GM12865 (cell line): ENCODE results near the gene NFKBIZ.
A peak's percentile ranks its signal among the peaks of the same experiment; 100 is the strongest.

Experiments used
- DNase-seq: peaks from one replicate; pipeline ENCODE4 v3.0.0; 2010; ENCODE audit warnings: low read depth
- H3K4me3 ChIP-seq: 2 replicates; pipeline ENCODE4 v1.5.1; 2011; ENCODE audit warnings: mild to moderate bottlenecking, low read depth, low read length, control low read depth
- TF ChIP-seq, protein P1 (sequence below): IDR thresholded peaks from 2 replicates; pipeline ENCODE4 v1.5.1; 2011; ENCODE audit warnings: low read length, control low read depth, low read depth, inconsistent platforms; ENCODE audit not compliant: insufficient read depth; ENCODE audit errors: missing control alignments

Gene NFKBIZ

DNA sequence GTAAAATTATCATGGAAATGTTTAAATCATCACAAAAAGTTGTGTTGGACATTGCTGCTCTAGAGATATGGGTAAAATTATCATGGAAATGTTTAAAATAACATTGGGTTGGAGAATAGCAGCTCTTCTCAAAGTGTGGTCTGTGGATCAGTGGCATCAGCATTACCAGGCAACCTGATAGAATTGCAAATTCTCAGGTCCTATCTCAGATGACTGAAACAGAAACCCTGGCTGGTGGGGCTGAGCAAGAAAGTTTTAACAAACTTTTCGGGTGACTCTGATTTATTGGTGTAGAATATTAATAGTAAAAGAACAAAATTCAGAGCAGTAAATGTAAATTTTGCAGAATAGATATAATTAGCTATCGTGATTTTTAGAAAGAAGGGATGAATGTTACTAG is 41.4 kb upstream of the NFKBIZ start:
- peak; percentile 63 for DNase-seq
- TF ChIP-seq, protein P1, sequence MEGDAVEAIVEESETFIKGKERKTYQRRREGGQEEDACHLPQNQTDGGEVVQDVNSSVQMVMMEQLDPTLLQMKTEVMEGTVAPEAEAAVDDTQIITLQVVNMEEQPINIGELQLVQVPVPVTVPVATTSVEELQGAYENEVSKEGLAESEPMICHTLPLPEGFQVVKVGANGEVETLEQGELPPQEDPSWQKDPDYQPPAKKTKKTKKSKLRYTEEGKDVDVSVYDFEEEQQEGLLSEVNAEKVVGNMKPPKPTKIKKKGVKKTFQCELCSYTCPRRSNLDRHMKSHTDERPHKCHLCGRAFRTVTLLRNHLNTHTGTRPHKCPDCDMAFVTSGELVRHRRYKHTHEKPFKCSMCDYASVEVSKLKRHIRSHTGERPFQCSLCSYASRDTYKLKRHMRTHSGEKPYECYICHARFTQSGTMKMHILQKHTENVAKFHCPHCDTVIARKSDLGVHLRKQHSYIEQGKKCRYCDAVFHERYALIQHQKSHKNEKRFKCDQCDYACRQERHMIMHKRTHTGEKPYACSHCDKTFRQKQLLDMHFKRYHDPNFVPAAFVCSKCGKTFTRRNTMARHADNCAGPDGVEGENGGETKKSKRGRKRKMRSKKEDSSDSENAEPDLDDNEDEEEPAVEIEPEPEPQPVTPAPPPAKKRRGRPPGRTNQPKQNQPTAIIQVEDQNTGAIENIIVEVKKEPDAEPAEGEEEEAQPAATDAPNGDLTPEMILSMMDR, result no peak
- H3K4me3 ChIP-seq, result no peak overlapping the region

DNA sequence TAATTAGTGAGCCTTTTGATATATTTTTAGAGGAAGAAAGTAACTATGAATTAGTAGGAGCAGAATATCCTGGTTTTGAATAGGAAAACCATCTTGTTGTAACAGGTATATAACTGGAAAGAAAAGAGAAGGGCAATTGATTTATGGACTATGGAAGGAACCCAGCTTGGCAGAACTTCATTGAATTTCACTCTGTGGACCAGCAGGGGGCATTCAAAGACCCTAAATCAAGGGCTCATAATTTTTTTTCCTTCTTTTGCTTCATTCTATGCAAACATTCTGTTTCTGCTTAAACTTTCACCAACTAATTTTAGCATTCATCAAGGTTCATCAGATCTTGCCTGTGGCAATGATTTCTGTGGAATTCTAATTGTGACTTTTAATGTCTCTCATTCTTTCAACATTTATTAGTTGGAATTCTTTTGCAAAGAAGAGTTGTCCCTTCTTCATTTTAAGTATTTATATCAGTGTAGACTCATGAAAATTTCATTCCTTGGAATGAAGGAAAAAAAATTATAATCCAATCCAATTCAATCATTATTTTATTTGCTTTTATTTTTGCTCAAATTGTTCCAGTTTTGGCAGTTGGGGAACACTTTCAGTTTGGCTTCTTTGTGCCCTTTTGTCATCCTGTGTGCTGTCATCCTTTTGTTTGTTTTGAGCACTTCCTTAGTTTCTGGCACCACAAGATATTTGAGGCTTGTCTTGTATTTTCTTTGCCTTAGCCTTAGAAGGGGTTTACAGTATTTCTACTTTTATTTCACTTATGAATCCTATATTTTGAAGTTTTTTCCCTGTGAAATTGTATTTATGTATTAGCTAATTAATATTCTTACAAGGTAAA is 39.9 kb upstream of the NFKBIZ start:
- peak; percentile 65 for DNase-seq
- TF ChIP-seq, protein P1, result peak; percentile 60
- H3K4me3 ChIP-seq, result no peak overlapping the region

DNA sequence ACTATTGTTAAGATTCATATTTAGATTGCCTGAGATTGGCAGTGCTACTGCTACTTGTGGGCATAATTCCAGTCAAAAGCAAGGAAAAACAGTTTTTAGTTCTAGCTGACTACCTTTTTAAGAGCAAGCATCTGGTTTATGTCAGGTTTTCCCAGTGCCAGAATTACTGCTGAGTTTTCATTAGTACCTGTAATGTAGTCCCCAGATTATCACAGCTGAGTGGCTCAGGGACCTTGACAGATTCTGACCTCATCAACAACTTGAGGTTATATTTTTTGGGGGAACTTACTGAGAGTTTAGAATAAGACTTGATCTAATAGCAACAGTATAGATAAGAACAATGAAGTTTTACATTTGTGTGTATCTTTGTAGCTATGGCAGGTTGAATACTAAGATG is 39.3 kb upstream of the NFKBIZ start:
- TF ChIP-seq, protein P1, result no peak
- no peak overlapping the region for H3K4me3 ChIP-seq
- no peak for DNase-seq

DNA sequence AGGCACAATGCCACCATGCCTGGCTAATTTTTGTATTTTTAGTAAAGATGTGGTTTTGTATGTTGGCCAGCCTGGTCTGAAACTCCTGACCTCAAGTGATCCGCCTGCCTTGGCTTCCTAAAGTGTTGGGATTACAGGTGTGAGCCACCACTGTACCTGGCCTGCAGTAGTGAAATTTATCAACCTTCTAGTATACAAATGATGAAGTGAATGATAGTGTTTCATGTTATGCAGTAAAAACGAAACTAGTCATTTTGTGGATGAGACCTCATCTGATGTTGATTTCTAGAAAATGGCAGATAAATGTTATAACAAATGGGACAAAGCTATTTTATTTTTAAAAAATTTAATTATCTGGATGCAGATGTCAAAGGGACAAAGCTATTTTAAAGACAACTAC is 37.4 kb upstream of the NFKBIZ start:
- DNase-seq, result no peak
- H3K4me3 ChIP-seq, result no peak overlapping the region
- TF ChIP-seq, protein P1, result no peak

DNA sequence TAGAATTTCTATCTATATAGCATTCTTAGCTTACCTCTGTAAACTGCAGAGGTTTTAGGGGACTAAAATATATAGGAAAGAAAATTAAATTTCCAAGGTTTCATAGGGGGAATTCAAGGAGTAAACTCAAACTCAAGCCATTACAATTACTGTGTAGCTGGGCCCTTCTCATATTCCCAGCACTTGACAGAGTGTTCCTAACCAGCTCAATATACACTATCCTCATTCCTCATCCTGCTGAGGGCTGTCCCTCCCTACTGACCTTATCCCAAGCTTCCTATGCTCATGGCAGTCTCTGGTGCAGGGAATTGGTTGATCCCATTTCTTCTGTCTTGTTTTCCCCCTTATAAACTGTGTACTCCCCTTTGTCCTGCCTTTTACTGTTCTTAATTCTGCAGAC is 36.4 kb upstream of the NFKBIZ start:
- no peak for DNase-seq
- TF ChIP-seq, protein P1, result no peak
- H3K4me3 ChIP-seq, result no peak overlapping the region

DNA sequence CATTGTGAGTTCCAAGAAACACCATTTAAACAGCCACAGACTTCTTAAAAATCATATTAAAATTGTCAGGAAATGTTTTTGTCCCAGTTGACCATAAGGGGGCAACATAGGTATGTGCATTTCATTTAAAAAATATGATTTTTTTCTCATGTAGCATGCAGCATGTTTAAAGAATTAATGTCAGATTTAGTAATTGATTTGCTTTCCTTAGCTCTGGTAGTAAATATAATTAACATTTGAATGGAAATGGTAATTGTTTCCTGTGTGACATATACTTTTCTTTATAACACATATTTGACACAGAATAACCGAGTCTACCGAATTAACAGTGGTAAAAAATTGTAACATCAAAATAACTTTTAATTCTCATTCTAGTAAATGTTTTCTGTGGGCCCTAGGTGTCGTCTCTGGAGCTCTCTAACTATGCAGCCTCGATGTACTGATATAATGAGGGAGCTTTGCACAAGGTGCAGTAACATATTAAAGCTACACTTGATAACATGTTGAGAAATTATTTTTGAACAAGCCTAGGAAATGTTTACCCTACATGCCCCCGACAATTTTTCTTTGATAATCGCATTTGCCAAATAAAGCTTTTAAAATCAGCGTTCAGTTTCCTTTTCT is 35.4 kb upstream of the NFKBIZ start:
- no peak overlapping the region for H3K4me3 ChIP-seq
- peak; percentile 43 for DNase-seq
- TF ChIP-seq, protein P1, result peak; percentile 40
